ENCODE measurements around the gene SEC24A.
A peak's percentile ranks its signal among the peaks of the same experiment; 100 is the strongest.
"Not testable (repeated sequence)": the region's sequence is repeated elsewhere in the genome, so short reads cannot be mapped to it uniquely, and the experiment has no call there.

The SEC24A gene

GRCh38 chr5:134651531-134651930 lies 2.9 kb downstream of the SEC24A start:
- no peak for DNase-seq

- no peak for DNase-seq
Measured at GRCh38 chr5:134656690-134657089, 8.1 kb downstream of the SEC24A start.

GRCh38 chr5:134659456-134659855 lies 10.9 kb downstream of the SEC24A start:
- DNase-seq: no peak

- DNase-seq: no peak
Measured at GRCh38 chr5:134659922-134660321, 11.3 kb downstream of the SEC24A start.

GRCh38 chr5:134662971-134663370 lies 14.4 kb downstream of the SEC24A start:
- no peak for DNase-seq

- no peak for DNase-seq
Measured at GRCh38 chr5:134664448-134664847, 15.9 kb downstream of the SEC24A start.

- DNase-seq: not testable (repeated sequence)
Measured at GRCh38 chr5:134673546-134673945, 25.0 kb downstream of the SEC24A start.

- DNase-seq: not testable (repeated sequence)
Measured at GRCh38 chr5:134677357-134677756, 28.8 kb downstream of the SEC24A start.

- not testable (repeated sequence) for DNase-seq
Measured at GRCh38 chr5:134690144-134690543, 41.6 kb downstream of the SEC24A start.

- DNase-seq: no peak
Measured at GRCh38 chr5:134692722-134693121, 44.1 kb downstream of the SEC24A start.

GRCh38 chr5:134708301-134708700 lies 59.7 kb downstream of the SEC24A start:
- DNase-seq: no peak

- no peak for DNase-seq
Measured at GRCh38 chr5:134714120-134714519, 65.5 kb downstream of the SEC24A start.

- no peak for DNase-seq
Measured at GRCh38 chr5:134714541-134714940, 66.0 kb downstream of the SEC24A start.

GRCh38 chr5:134715466-134715865 lies 66.9 kb downstream of the SEC24A start:
- DNase-seq: not testable (repeated sequence)

GRCh38 chr5:134724872-134725271 lies 76.3 kb downstream of the SEC24A start:
- DNase-seq: no peak

- DNase-seq: no peak
Measured at GRCh38 chr5:134732819-134733218, 84.2 kb downstream of the SEC24A start.

- no peak for DNase-seq
Measured at GRCh38 chr5:134735243-134735642, 86.7 kb downstream of the SEC24A start.

- DNase-seq: no peak
Measured at GRCh38 chr5:134736173-134736812, 87.7 kb downstream of the SEC24A start.

- DNase-seq: peak; percentile 74
Measured at GRCh38 chr5:134738133-134738962, 89.8 kb downstream of the SEC24A start, which contains the start of gene CAMLG. Gene CAMLG (plus strand): TSS chr5:134738548. CDS start chr5:134738621, 73 bp downstream.

- peak; percentile 9 for DNase-seq
Measured at GRCh38 chr5:134738963-134739661, 90.5 kb downstream of the SEC24A start.

GRCh38 chr5:134741052-134741451 lies 92.5 kb downstream of the SEC24A start:
- DNase-seq: no peak

GRCh38 chr5:134742134-134742533 lies 93.5 kb downstream of the SEC24A start:
- no peak for DNase-seq

- no peak for DNase-seq
Measured at GRCh38 chr5:134749415-134749814, 100.8 kb downstream of the SEC24A start.

GRCh38 chr5:134758176-134758503 lies 109.6 kb downstream of the SEC24A start:
- no peak for DNase-seq

All from DMS79 treated with DMSO at 0.1 percent for 48 hours (cell line).